Femur (tissue), 1 donor: ENCODE data around the gene SERGEF.

Source experiments
- DNase-seq: peaks from one replicate; pipeline ENCODE4 v3.0.0-alpha.2; 2017

Gene SERGEF

GRCh38 chr11:17765356-17766072 is 247.3 kb downstream of the SERGEF start:
- no peak for DNase-seq

GRCh38 chr11:17764446-17765218 is 248.2 kb downstream of the SERGEF start:
- DNase-seq, result no peak

- no peak for DNase-seq
Observed at GRCh38 chr11:17763703-17764102, 249.1 kb downstream of the SERGEF start.

- no peak for DNase-seq
Observed at GRCh38 chr11:17763244-17763643, 249.6 kb downstream of the SERGEF start.

GRCh38 chr11:17762309-17762974 is 250.4 kb downstream of the SERGEF start:
- no peak for DNase-seq

GRCh38 chr11:17760102-17761029 is 252.5 kb downstream of the SERGEF start:
- peak; percentile 32 for DNase-seq

GRCh38 chr11:17755891-17756290 is 257.0 kb downstream of the SERGEF start:
- no peak for DNase-seq

- DNase-seq, result no peak
Observed at GRCh38 chr11:17753641-17754040, 259.2 kb downstream of the SERGEF start.

- no peak for DNase-seq
Observed at GRCh38 chr11:17753153-17753552, 259.7 kb downstream of the SERGEF start.

GRCh38 chr11:17752144-17752543 is 260.7 kb downstream of the SERGEF start:
- no peak for DNase-seq

GRCh38 chr11:17751558-17751957 is 261.3 kb downstream of the SERGEF start:
- no peak for DNase-seq

- no peak for DNase-seq
Observed at GRCh38 chr11:17750801-17751165, 262.1 kb downstream of the SERGEF start.

- DNase-seq, result no peak
Observed at GRCh38 chr11:17750013-17750800, 262.6 kb downstream of the SERGEF start.

GRCh38 chr11:17748761-17749721 is 263.8 kb downstream of the SERGEF start:
- no peak for DNase-seq

- DNase-seq, result no peak
Observed at GRCh38 chr11:17748044-17748443, 264.8 kb downstream of the SERGEF start.

- DNase-seq, result no peak
Observed at GRCh38 chr11:17747131-17747955, 265.5 kb downstream of the SERGEF start.

GRCh38 chr11:17746096-17746495 is 266.8 kb downstream of the SERGEF start:
- DNase-seq, result no peak

GRCh38 chr11:17745023-17745772 is 267.6 kb downstream of the SERGEF start:
- DNase-seq, result no peak
